HG03064 (cell line): Measurements from ENCODE around the gene LDB2.
"Not testable (repeated sequence)": the region's sequence is repeated elsewhere in the genome, so short reads cannot be mapped to it uniquely, and the experiment has no call there.

Experiments
- ATAC-seq: cut with Tn5 transposase; IDR thresholded peaks from one replicate; pipeline ENCODE4 v1.9.1; 2021; ENCODE audit warnings: low read depth; ENCODE audit not compliant: unreplicated experiment

The LDB2 gene

GRCh38 chr4:16663307-16663706 lies 235.1 kb downstream of the LDB2 start:
- ATAC-seq = no peak

- ATAC-seq = no peak
These were observed 236.6 kb downstream of the LDB2 start for GRCh38 chr4:16661813-16662212.

GRCh38 chr4:16660656-16661055 lies 237.8 kb downstream of the LDB2 start:
- ATAC-seq = no peak

- ATAC-seq = no peak
These were observed 238.8 kb downstream of the LDB2 start for GRCh38 chr4:16659694-16660093.

- ATAC-seq = no peak
These were observed 239.4 kb downstream of the LDB2 start for GRCh38 chr4:16659079-16659478.

- no peak for ATAC-seq
These were observed 240.3 kb downstream of the LDB2 start for GRCh38 chr4:16658183-16658582.

GRCh38 chr4:16655111-16655510 lies 243.3 kb downstream of the LDB2 start:
- no peak for ATAC-seq

GRCh38 chr4:16652732-16653305 lies 245.6 kb downstream of the LDB2 start:
- no peak for ATAC-seq

- ATAC-seq = no peak
These were observed 252.0 kb downstream of the LDB2 start for GRCh38 chr4:16646459-16646858.

GRCh38 chr4:16643893-16644292 lies 254.6 kb downstream of the LDB2 start:
- ATAC-seq = no peak

GRCh38 chr4:16642897-16643296 lies 255.5 kb downstream of the LDB2 start:
- no peak for ATAC-seq

GRCh38 chr4:16641971-16642370 lies 256.5 kb downstream of the LDB2 start:
- no peak for ATAC-seq

- no peak for ATAC-seq
These were observed 261.4 kb downstream of the LDB2 start for GRCh38 chr4:16636912-16637630.

GRCh38 chr4:16636304-16636703 lies 262.1 kb downstream of the LDB2 start:
- no peak for ATAC-seq

GRCh38 chr4:16629274-16629673 lies 269.2 kb downstream of the LDB2 start:
- ATAC-seq = not testable (repeated sequence)

GRCh38 chr4:16628835-16629234 lies 269.6 kb downstream of the LDB2 start:
- not testable (repeated sequence) for ATAC-seq

GRCh38 chr4:16627999-16628398 lies 270.4 kb downstream of the LDB2 start:
- no peak for ATAC-seq

GRCh38 chr4:16626945-16627344 lies 271.5 kb downstream of the LDB2 start:
- no peak for ATAC-seq

GRCh38 chr4:16622826-16623225 lies 275.6 kb downstream of the LDB2 start:
- no peak for ATAC-seq

- no peak for ATAC-seq
These were observed 281.0 kb downstream of the LDB2 start for GRCh38 chr4:16617435-16617834.

- no peak for ATAC-seq
These were observed 281.4 kb downstream of the LDB2 start for GRCh38 chr4:16617011-16617410.

GRCh38 chr4:16609170-16609758 lies 289.2 kb downstream of the LDB2 start:
- ATAC-seq = no peak
